Activated naive CD4-positive, alpha-beta T cell treated with anti-CD3 and anti-CD28 coated beads, Interleukin-2, amount 10 ng/mL, durations not matched to agents 7 days and 5 days (primary cell): ENCODE data around the gene FSIP1.

Source experiments
- CTCF ChIA-PET: fragments of 350-600 bp; sonication (Branson Sonifier 250); formaldehyde crosslinking; loops from one replicate; lab custom pipeline; 2021; ENCODE audit warnings: antibody characterized with exemption; lab: Charles Lee
- DNase-seq: peaks from one replicate; pipeline ENCODE4 v3.0.0-alpha.2; 2020
- H3K27ac Mint-ChIP-seq: one replicate; pipeline ENCODE4 v1.8.0; 2021; ENCODE audit warnings: mild to moderate bottlenecking, moderate library complexity, mixed read lengths
- H3K27me3 Mint-ChIP-seq: one replicate; pipeline ENCODE4 v1.8.0; 2021; ENCODE audit warnings: mild to moderate bottlenecking, mixed read lengths
- H3K36me3 Mint-ChIP-seq: one replicate; pipeline ENCODE4 v1.8.0; 2021; ENCODE audit warnings: mixed read lengths
- H3K4me1 Mint-ChIP-seq: one replicate; pipeline ENCODE4 v1.8.0; 2021; ENCODE audit warnings: mixed read lengths
- H3K4me3 Mint-ChIP-seq: one replicate; pipeline ENCODE4 v1.8.0; 2021; ENCODE audit warnings: mild to moderate bottlenecking, moderate library complexity, mixed read lengths
- H3K9me3 Mint-ChIP-seq: one replicate; pipeline ENCODE4 v1.8.0; 2021; ENCODE audit warnings: mixed read lengths

The FSIP1 gene

DNA sequence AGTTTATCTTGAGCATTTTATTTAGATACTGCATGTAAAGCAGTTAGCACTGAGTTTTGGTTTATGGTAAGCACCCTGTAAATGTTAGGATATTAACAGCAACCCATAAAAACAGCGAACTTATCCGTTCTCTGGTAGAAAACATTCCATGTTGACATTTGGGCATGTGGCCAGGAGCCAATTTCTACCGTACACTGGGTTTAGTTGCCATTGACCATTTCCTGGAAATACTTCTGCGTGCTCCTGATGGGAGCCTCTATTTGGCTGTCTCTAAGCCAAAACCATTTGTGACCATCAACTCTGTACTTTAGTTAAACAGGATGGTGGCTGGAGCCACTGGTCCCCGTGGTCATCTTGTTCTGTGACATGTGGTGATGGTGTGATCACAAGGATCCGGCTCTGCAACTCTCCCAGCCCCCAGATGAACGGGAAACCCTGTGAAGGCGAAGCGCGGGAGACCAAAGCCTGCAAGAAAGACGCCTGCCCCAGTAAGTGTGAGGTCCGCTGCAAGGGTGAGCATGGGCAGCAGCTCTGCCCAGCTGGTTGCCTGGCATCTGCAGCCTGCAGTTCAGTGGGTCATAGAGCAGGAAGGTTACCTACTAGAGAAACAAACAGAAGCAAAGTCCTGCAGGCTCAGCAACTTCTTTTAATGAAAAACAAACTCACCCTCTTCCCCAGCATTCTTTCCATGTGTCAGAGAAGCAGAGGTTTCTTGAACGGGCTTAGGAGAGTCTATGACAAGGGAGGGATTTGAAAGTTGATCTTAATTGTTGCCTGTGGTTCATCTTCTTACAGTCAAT lies 194.7 kb downstream of the FSIP1 start:
- Mint-ChIP-seq H3K27me3 (peaks cover 29% of the 10 kb centered on the region), H3K9me3 (no peaks in the 10 kb centered on the region)

DNA sequence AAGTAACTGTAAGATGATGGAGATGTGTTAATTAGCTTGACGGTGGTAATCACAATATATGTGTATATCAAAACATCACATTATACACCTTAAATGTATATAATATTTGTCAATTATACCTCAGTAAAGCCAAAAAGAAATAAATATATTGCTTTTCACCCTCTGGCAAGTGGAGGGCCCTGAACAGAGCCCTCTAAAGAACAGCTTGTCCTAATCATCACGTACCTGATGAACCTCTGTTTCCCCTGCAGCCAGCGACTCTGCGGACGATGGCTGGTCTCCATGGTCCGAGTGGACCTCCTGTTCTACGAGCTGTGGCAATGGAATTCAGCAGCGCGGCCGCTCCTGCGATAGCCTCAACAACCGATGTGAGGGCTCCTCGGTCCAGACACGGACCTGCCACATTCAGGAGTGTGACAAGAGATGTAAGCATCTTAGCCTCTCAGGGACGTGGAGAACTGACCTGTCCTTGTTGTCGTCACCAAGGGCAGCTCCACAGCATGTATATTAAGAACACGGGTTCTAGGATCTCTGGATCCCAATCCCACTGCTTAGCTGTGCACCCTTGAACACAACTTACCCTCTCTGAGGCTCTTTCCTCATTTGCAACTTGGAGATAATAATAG lies 195.4 kb downstream of the FSIP1 start:
- no peak overlapping the region for H3K4me3 Mint-ChIP-seq
- CTCF ChIA-PET, result interaction anchor here (0.8 to 8.5 kb wide), 3 partner anchors 36 to 171 kb away, joined by 3 to 146 read pairs (median 3); no protein-coding TSS in a partner anchor
- no peak for DNase-seq
- H3K36me3 Mint-ChIP-seq, result no peaks in the 10 kb centered on the region
- peaks cover 34% of the 10 kb centered on the region for H3K27me3 Mint-ChIP-seq
- no peaks in the 10 kb centered on the region for H3K9me3 Mint-ChIP-seq
- peaks cover 5% of the 10 kb centered on the region for H3K4me1 Mint-ChIP-seq
- H3K27ac Mint-ChIP-seq, result no peak overlapping the region

More for the DNA sequence above, 194.7 kb downstream of the FSIP1 start:
- CTCF ChIA-PET, result interaction anchor here (0.6 to 8.5 kb wide), 3 partner anchors 35 to 280 kb away, joined by 3 to 146 read pairs (median 3); no protein-coding TSS in a partner anchor
- peaks cover 5% of the 10 kb centered on the region for H3K4me1 Mint-ChIP-seq
- no peaks in the 10 kb centered on the region for H3K36me3 Mint-ChIP-seq
- H3K4me3 Mint-ChIP-seq, result no peak overlapping the region
- H3K27ac Mint-ChIP-seq, result no peak overlapping the region
- no peak for DNase-seq

DNA sequence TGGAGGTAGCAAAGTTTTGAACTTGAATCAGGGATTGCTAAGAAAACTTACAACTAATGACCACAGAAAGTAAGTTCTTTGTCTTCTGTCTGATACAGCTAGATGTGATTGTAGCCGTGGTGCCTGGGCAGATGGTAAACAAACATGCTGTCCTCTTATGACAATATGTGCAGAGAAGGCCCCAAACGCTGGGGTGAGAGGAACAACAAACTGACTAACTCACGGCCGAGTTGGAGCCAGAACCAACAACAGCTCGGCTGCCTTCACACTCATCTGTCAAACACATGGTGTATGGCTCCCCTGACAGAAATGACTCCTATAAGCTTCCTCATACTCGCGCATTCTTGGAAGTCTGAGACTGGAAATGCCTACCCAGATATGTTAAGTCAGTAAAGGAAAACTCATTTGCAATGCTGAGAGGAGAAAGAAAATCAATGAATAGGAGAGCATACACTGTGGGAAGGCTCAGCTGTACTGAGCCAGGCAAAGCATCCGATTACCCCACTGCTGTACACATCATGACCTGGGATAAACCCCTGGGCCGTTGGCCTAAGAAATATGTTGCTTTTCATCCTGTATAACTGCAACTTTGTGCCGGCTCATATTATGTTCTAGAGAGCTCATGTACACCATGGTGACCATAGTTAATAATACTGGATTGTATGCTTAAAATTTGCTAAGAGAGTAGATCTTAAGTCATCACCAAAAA lies 196.1 kb downstream of the FSIP1 start:
- Mint-ChIP-seq H3K36me3 (no peaks in the 10 kb centered on the region), H3K9me3 (no peaks in the 10 kb centered on the region), H3K4me1 (peaks cover 7% of the 10 kb centered on the region), H3K27ac (no peak overlapping the region), H3K27me3 (peaks cover 41% of the 10 kb centered on the region), H3K4me3 (no peak overlapping the region)
- CTCF ChIA-PET, result interaction anchor here (0.8 to 8.5 kb wide), 4 partner anchors 37 to 172 kb away, joined by 3 to 146 read pairs (median 3); no protein-coding TSS in a partner anchor
- DNase-seq, result no peak

DNA sequence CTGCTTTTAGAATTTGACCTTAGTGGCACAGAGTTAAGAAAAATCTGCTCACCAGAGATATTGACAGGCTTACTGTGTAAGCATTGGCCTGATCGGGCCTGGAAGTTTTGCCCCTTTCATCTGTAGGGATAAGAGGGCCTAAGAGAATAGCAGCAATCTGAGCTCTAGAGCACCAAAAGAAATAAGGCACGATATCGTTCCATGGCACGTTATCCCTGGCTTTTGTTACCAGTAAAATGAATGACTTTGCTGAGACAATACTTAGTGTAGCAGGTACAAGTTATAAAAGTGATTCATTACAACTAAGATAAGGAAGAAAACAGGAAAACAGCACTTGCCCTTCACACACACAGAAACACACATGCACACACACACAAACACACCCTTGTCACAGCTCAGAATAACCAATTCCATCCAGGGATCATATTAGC lies 196.8 kb downstream of the FSIP1 start:
- Mint-ChIP-seq H3K36me3 (no peaks in the 10 kb centered on the region), H3K27ac (no peak overlapping the region), H3K9me3 (no peaks in the 10 kb centered on the region), H3K4me1 (peaks cover 13% of the 10 kb centered on the region), H3K27me3 (peaks cover 43% of the 10 kb centered on the region), H3K4me3 (no peak overlapping the region)
- no peak for DNase-seq
- CTCF ChIA-PET, result interaction anchor here (0.9 to 8.5 kb wide), 2 partner anchors 38 to 173 kb away, joined by 3 to 146 read pairs; no protein-coding TSS in a partner anchor

DNA sequence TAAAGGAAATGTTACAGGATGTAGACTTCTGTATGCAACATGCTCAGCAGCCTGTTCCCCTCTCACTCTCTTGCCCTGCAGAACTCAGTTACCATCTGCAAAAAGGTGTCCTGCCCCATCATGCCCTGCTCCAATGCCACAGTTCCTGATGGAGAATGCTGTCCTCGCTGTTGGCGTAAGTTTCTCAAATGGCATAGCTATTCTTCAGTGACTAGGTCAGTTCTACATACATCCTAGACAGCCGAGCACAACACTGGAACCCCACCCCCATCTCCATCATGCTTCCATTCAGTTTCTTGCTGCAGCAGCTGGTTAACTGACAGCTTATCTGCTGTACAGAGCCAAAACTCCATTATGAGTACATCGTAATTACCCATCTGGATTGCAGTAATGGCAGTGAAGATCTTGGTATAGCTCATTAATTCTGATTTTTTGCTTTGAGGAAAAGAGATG lies 197.2 kb downstream of the FSIP1 start:
- CTCF ChIA-PET, result interaction anchor here (0.9 to 8.5 kb wide), 2 partner anchors 38 to 173 kb away, joined by 3 to 146 read pairs; no protein-coding TSS in a partner anchor
- no peak for DNase-seq
- peaks cover 13% of the 10 kb centered on the region for H3K4me1 Mint-ChIP-seq
- no peak overlapping the region for H3K27ac Mint-ChIP-seq
- H3K27me3 Mint-ChIP-seq, result peaks cover 48% of the 10 kb centered on the region
- no peaks in the 10 kb centered on the region for H3K36me3 Mint-ChIP-seq
- no peak overlapping the region for H3K4me3 Mint-ChIP-seq
- H3K9me3 Mint-ChIP-seq, result no peaks in the 10 kb centered on the region

DNA sequence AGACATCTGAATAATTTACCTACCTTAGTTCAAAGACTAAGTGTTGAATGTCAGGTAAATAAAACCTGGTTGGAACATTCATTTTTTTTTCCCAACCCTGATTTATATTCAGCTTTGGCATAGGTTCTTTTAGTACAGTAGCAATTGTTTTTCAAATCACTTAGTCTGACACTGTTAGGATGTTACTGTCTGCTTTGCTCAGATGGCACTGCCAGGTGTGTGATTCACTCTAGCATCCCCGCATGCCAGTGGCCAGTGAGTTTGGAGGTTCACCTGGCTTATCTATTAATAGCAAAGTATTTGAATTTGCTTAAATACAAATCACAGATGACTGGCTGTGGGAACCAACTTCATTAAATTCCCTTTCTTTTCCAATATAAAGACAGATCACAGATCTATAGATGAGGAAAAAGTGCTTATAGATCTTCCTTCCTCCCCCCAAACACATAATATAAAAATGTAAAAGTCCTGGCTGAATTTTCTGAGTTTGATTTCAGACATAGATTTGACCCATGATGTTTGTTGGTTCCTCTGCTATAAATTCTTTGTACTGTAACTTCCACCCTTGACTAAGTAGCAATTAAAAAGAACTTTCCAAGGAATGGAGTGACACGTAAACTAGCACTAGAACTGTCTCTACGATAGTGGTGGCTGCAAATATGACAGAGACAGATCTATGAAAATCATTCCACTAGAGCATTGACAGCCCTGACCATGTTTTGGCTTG lies 197.8 kb downstream of the FSIP1 start:
- Mint-ChIP-seq H3K4me1 (peaks cover 16% of the 10 kb centered on the region), H3K9me3 (no peaks in the 10 kb centered on the region), H3K4me3 (no peak overlapping the region), H3K27ac (no peak overlapping the region), H3K27me3 (peaks cover 53% of the 10 kb centered on the region), H3K36me3 (no peaks in the 10 kb centered on the region)
- CTCF ChIA-PET, result interaction anchor here (1.0 to 8.5 kb wide), 4 partner anchors 27 to 174 kb away, joined by 3 to 146 read pairs (median 13); no protein-coding TSS in a partner anchor
- no peak for DNase-seq

DNA sequence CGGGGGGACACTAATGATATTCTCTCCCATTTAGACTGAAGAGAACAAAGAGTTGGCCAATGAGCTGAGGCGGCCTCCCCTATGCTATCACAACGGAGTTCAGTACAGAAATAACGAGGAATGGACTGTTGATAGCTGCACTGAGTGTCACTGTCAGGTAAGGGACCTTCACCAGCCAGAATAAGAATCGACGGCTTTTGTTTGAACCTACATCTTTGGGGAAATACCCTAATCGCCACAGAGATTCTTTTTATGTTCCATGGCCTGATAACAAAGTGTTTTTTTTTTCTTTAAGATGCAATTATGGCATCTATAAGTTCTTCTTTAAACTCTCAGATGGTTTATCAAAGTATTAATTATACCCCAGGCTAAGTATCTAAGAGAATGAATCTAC lies 198.4 kb downstream of the FSIP1 start:
- peaks cover 59% of the 10 kb centered on the region for H3K27me3 Mint-ChIP-seq
- H3K9me3 Mint-ChIP-seq, result no peaks in the 10 kb centered on the region
- H3K4me1 Mint-ChIP-seq, result peaks cover 19% of the 10 kb centered on the region
- no peak overlapping the region for H3K4me3 Mint-ChIP-seq
- H3K27ac Mint-ChIP-seq, result no peak overlapping the region
- H3K36me3 Mint-ChIP-seq, result no peaks in the 10 kb centered on the region
- CTCF ChIA-PET, result interaction anchor here (1.0 to 8.5 kb wide), 7 partner anchors 10 to 768 kb away, joined by 3 to 146 read pairs (median 4); no protein-coding TSS in a partner anchor
- DNase-seq, result no peak

DNA sequence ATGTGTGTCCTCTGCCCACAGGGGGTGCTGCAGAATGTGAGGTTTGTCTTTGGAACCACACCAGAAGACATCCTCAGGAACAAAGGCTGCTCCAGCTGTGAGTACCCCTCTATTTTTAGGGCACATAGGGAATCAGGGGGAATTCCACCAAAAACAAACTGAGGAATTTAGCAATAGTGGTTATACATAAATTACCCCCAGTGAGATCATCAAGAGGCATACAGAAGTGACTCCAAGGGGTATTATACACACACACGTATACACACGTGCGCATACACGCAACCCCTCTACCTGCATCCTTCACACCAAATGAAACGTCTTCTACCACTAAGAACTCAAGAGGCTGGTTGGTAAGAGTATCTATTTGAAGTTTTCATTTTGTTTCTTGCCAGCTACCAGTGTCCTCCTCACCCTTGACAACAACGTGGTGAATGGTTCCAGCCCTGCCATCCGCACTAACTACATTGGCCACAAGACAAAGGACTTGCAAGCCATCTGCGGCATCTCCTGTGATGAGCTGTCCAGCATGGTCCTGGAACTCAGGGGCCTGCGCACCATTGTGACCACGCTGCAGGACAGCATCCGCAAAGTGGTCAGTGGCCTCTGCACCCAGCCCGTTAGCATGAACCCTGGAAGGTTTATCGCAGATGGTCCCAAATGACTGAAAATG lies 198.9 kb downstream of the FSIP1 start:
- Mint-ChIP-seq H3K27ac (no peak overlapping the region), H3K36me3 (no peaks in the 10 kb centered on the region), H3K9me3 (no peaks in the 10 kb centered on the region), H3K4me1 (peaks cover 19% of the 10 kb centered on the region), H3K27me3 (peaks cover 64% of the 10 kb centered on the region), H3K4me3 (no peak overlapping the region)
- CTCF ChIA-PET, result interaction anchor here (0.8 to 8.5 kb wide), 10 partner anchors 11 to 768 kb away, joined by 3 to 146 read pairs (median 4); no protein-coding TSS in a partner anchor
- DNase-seq, result peak; percentile 56

DNA sequence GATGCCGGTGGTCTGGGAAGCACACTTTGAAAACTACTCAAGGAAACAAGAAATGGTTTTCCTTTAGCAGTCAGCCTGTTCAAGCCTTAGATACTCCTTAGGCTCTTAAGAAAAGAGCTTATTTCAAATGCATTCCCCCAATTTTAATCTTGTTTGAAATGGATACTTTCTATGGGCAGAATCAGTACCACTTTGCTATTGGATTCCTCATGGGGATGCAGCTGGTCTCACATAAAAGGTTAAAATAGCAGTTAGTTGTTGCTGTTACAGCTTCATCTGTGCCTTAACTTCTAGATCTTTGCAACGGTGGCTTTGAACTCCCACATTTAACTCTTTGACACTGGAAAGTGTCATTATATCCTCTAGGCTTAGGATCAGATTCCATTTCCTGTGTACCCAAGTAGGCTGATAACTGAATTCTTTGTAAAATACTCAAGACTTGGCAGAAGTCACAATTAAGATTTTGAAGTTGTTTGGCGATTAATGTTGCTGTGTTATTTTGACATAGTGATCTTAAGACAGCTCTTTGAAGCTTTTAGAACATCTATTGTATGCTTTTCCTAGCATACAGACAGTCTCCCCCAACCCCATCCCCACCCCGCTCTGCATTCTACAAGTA lies 199.6 kb downstream of the FSIP1 start:
- CTCF ChIA-PET, result interaction anchor here (0.8 to 8.5 kb wide), 19 partner anchors 11 to 876 kb away, joined by 3 to 146 read pairs (median 3); no protein-coding TSS in a partner anchor
- H3K27me3 Mint-ChIP-seq, result peaks cover 68% of the 10 kb centered on the region
- no peak overlapping the region for H3K27ac Mint-ChIP-seq
- H3K4me3 Mint-ChIP-seq, result no peak overlapping the region
- H3K4me1 Mint-ChIP-seq, result peaks cover 19% of the 10 kb centered on the region
- H3K36me3 Mint-ChIP-seq, result no peaks in the 10 kb centered on the region
- H3K9me3 Mint-ChIP-seq, result no peaks in the 10 kb centered on the region
- no peak for DNase-seq

DNA sequence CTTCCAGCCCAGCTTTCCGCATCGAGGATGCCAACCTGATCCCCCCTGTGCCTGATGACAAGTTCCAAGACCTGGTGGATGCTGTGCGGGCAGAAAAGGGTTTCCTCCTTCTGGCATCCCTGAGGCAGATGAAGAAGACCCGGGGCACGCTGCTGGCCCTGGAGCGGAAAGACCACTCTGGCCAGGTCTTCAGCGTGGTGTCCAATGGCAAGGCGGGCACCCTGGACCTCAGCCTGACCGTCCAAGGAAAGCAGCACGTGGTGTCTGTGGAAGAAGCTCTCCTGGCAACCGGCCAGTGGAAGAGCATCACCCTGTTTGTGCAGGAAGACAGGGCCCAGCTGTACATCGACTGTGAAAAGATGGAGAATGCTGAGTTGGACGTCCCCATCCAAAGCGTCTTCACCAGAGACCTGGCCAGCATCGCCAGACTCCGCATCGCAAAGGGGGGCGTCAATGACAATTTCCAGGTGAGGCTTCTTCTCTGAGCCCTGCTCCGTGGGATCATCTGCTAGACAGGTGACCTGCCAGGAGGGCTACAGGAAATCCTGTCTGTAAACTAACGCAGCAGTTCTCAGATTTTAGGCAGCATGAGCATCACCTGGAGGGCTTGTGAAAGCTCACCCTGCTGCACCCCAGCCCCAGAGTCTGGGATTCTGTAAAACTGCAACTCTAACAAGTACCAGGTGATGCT lies 200.2 kb downstream of the FSIP1 start:
- Mint-ChIP-seq H3K4me1 (peaks cover 19% of the 10 kb centered on the region), H3K36me3 (no peaks in the 10 kb centered on the region), H3K27ac (no peak overlapping the region), H3K27me3 (peaks cover 68% of the 10 kb centered on the region), H3K9me3 (no peaks in the 10 kb centered on the region), H3K4me3 (no peak overlapping the region)
- no peak for DNase-seq
- CTCF ChIA-PET, result interaction anchor here (0.8 to 8.5 kb wide), 16 partner anchors 12 to 876 kb away, joined by 3 to 146 read pairs (median 3); no protein-coding TSS in a partner anchor

DNA sequence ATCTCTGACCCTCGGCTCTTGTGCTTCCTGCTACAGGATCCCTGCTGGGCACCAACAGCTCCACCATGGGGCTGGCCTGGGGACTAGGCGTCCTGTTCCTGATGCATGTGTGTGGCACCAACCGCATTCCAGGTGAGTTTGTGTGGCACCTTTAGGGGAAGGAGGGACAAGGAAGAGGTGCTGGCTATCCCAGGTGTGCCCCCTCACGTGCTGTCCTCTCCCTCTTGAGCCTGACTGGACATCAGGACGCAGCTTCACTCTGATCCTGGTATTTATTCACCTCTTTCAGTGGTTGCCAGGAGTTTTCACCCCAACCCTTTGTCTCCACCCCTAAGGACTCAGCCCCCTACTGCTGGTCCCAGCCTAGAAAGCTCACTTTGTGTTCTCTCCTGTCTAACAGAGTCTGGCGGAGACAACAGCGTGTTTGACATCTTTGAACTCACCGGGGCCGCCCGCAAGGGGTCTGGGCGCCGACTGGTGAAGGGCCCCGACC lies 200.8 kb downstream of the FSIP1 start:
- Mint-ChIP-seq H3K27me3 (peaks cover 73% of the 10 kb centered on the region), H3K4me1 (peaks cover 19% of the 10 kb centered on the region), H3K36me3 (no peaks in the 10 kb centered on the region), H3K9me3 (no peaks in the 10 kb centered on the region), H3K27ac (no peak overlapping the region), H3K4me3 (peak overlapping the region; percentile 53)
- DNase-seq, result no peak
- CTCF ChIA-PET, result interaction anchor here (1.4 to 8.5 kb wide), 8 partner anchors 41 to 875 kb away, joined by 3 to 146 read pairs (median 8); no protein-coding TSS in a partner anchor
